Neuron (in vitro differentiated cells): ENCODE results near the gene TMEM134.
"Not testable (repeated sequence)": the region's sequence is repeated elsewhere in the genome, so short reads cannot be mapped to it uniquely, and the experiment has no call there.

Source experiments
- H2AFZ ChIP-seq: one replicate; pipeline ENCODE4 v1.6.1; 2013; ENCODE audit warnings: low read depth, mild to moderate bottlenecking, inconsistent platforms, low read length, moderate library complexity
- H3K27me3 ChIP-seq: one replicate; pipeline ENCODE4 v1.6.1; 2013; ENCODE audit warnings: low read length; ENCODE audit not compliant: insufficient read depth
- H3K36me3 ChIP-seq: one replicate; pipeline ENCODE4 v1.6.1; 2013; ENCODE audit warnings: low read length; ENCODE audit not compliant: insufficient read depth
- H3K4me1 ChIP-seq: one replicate; pipeline ENCODE4 v1.6.1; 2013; ENCODE audit warnings: low read length; ENCODE audit not compliant: insufficient read depth
- H3K4me3 ChIP-seq: 2 replicates; pipeline ENCODE4 v1.5.1; 2013; ENCODE audit warnings: mild to moderate bottlenecking, low read length, moderate library complexity
- H3K9me3 ChIP-seq: one replicate; pipeline ENCODE4 v1.6.1; 2013; ENCODE audit warnings: low read length

The TMEM134 gene

GRCh38 chr11:67466962-67467771, 1.9 kb downstream of the TMEM134 start:
- Histone ChIP-seq H3K4me3 (no peak overlapping the region), H3K4me1 (peaks cover 20% of the 10 kb centered on the region), H2AFZ (no peak overlapping the region)

GRCh38 chr11:67466367-67466766, 2.7 kb downstream of the TMEM134 start:
- Histone ChIP-seq H3K4me1 (peaks cover 20% of the 10 kb centered on the region), H3K4me3 (no peak overlapping the region), H3K36me3 (no peaks in the 10 kb centered on the region), H3K27me3 (no peaks in the 10 kb centered on the region), H2AFZ (no peak overlapping the region), H3K9me3 (no peaks in the 10 kb centered on the region)

More at GRCh38 chr11:67466962-67467771, 1.9 kb downstream of the TMEM134 start:
- Histone ChIP-seq H3K36me3 (no peaks in the 10 kb centered on the region), H3K27me3 (no peaks in the 10 kb centered on the region), H3K9me3 (no peaks in the 10 kb centered on the region)

- peak overlapping the region; percentile 49 for H3K4me3 ChIP-seq
- H2AFZ ChIP-seq, H3K36me3 ChIP-seq, H3K27me3 ChIP-seq, H3K9me3 ChIP-seq: not testable (repeated sequence)
- H3K4me1 ChIP-seq = peaks cover 20% of the 10 kb centered on the region
Measured at GRCh38 chr11:67465530-67465929, 3.5 kb downstream of the TMEM134 start.

- Histone ChIP-seq H3K4me1 (peaks cover 20% of the 10 kb centered on the region), H2AFZ (no peak overlapping the region), H3K36me3 (no peaks in the 10 kb centered on the region), H3K9me3 (no peaks in the 10 kb centered on the region), H3K4me3 (peak overlapping the region; percentile 49), H3K27me3 (no peaks in the 10 kb centered on the region)
Measured at GRCh38 chr11:67465189-67465510, 3.9 kb downstream of the TMEM134 start.

- Histone ChIP-seq H3K36me3 (no peaks in the 10 kb centered on the region), H3K9me3 (no peaks in the 10 kb centered on the region), H3K4me3 (peak overlapping the region; percentile 49), H3K4me1 (peaks cover 20% of the 10 kb centered on the region), H2AFZ (no peak overlapping the region), H3K27me3 (no peaks in the 10 kb centered on the region)
Measured at GRCh38 chr11:67464411-67465188, 4.5 kb downstream of the TMEM134 start.

GRCh38 chr11:67463680-67464410, 5.2 kb downstream of the TMEM134 start:
- Histone ChIP-seq H3K36me3 (no peaks in the 10 kb centered on the region), H3K27me3 (no peaks in the 10 kb centered on the region), H3K4me1 (peaks cover 17% of the 10 kb centered on the region), H3K4me3 (peak overlapping the region; percentile 25), H2AFZ (no peak overlapping the region), H3K9me3 (no peaks in the 10 kb centered on the region)

- H3K9me3 ChIP-seq = no peaks in the 10 kb centered on the region
- H3K27me3 ChIP-seq = no peaks in the 10 kb centered on the region
- peaks cover 14% of the 10 kb centered on the region for H3K4me1 ChIP-seq
- H3K36me3 ChIP-seq = no peaks in the 10 kb centered on the region
- H3K4me3 ChIP-seq = no peak overlapping the region
- H2AFZ ChIP-seq = no peak overlapping the region
Measured at GRCh38 chr11:67463186-67463585, 5.9 kb downstream of the TMEM134 start.

- Histone ChIP-seq H3K9me3 (no peaks in the 10 kb centered on the region), H3K4me1 (no peaks in the 10 kb centered on the region), H3K36me3 (no peaks in the 10 kb centered on the region), H3K27me3 (no peaks in the 10 kb centered on the region), H3K4me3 (no peak overlapping the region), H2AFZ (no peak overlapping the region)
Measured at GRCh38 chr11:67458266-67458665, 10.8 kb downstream of the TMEM134 start.

GRCh38 chr11:67457453-67457852, 11.6 kb downstream of the TMEM134 start:
- Histone ChIP-seq H2AFZ (no peak overlapping the region), H3K27me3 (no peaks in the 10 kb centered on the region), H3K4me3 (no peak overlapping the region), H3K4me1 (no peaks in the 10 kb centered on the region), H3K9me3 (no peaks in the 10 kb centered on the region), H3K36me3 (no peaks in the 10 kb centered on the region)

- Histone ChIP-seq H3K9me3 (no peaks in the 10 kb centered on the region), H2AFZ (no peak overlapping the region), H3K27me3 (no peaks in the 10 kb centered on the region), H3K36me3 (no peaks in the 10 kb centered on the region), H3K4me3 (no peak overlapping the region), H3K4me1 (no peaks in the 10 kb centered on the region)
Measured at GRCh38 chr11:67456068-67456705, 12.9 kb downstream of the TMEM134 start.

GRCh38 chr11:67455054-67455453, 14.0 kb downstream of the TMEM134 start, which contains the start of gene CABP4:
TSS of gene CABP4 (plus strand) at chr11:67455354. CDS start at chr11:67455424, 70 bp downstream.
- Histone ChIP-seq H2AFZ (no peak within 1 kb of the TSS), H3K36me3 (no peaks in the 10 kb centered on the region), H3K4me3 (no peak within 1 kb of the TSS), H3K27me3 (no peaks in the 10 kb centered on the region), H3K4me1 (peaks cover 3% of the 10 kb centered on the region), H3K9me3 (no peaks in the 10 kb centered on the region)

- no peaks in the 10 kb centered on the region for H3K27me3 ChIP-seq
- no peak overlapping the region for H2AFZ ChIP-seq
- H3K9me3 ChIP-seq = no peaks in the 10 kb centered on the region
- H3K4me3 ChIP-seq = no peak overlapping the region
- H3K4me1 ChIP-seq = peaks cover 3% of the 10 kb centered on the region
- no peaks in the 10 kb centered on the region for H3K36me3 ChIP-seq
Measured at GRCh38 chr11:67453816-67454732, 15.0 kb downstream of the TMEM134 start.
